OCI-LY1 (cell line): ENCODE results near the gene ARF6.

Experiments
- EZH2 ChIP-seq: fragments of 200-600 bp; sonication (generic), shearing (Covaris generic); IDR thresholded peaks from 2 replicates; pipeline ENCODE4 v1.8.0; 2017; ENCODE audit warnings: borderline replicate concordance, mixed run types, mild to moderate bottlenecking, antibody characterized with exemption, low read length, moderate library complexity, mixed read lengths
- TF ChIP-seq, protein P1 (sequence below): fragments of 200-600 bp; sonication (generic), shearing (Covaris generic); IDR thresholded peaks from 2 replicates; pipeline ENCODE4 v1.5.1; 2017; ENCODE audit warnings: mild to moderate bottlenecking, antibody characterized with exemption, low read length, moderate library complexity, mixed read lengths

GRCh38 chr14:49940808-49941421 lies 48.0 kb downstream of the ARF6 start:
- no peak for TF ChIP-seq EZH2
- TF ChIP-seq, protein P1, sequence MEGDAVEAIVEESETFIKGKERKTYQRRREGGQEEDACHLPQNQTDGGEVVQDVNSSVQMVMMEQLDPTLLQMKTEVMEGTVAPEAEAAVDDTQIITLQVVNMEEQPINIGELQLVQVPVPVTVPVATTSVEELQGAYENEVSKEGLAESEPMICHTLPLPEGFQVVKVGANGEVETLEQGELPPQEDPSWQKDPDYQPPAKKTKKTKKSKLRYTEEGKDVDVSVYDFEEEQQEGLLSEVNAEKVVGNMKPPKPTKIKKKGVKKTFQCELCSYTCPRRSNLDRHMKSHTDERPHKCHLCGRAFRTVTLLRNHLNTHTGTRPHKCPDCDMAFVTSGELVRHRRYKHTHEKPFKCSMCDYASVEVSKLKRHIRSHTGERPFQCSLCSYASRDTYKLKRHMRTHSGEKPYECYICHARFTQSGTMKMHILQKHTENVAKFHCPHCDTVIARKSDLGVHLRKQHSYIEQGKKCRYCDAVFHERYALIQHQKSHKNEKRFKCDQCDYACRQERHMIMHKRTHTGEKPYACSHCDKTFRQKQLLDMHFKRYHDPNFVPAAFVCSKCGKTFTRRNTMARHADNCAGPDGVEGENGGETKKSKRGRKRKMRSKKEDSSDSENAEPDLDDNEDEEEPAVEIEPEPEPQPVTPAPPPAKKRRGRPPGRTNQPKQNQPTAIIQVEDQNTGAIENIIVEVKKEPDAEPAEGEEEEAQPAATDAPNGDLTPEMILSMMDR, result no peak
